HEK293 (cell line): ENCODE results near the gene GBF1.

ENCODE experiments used
- ZNF311 ChIP-seq: fragments of 450-650 bp; formaldehyde crosslinking; IDR thresholded peaks from 2 replicates; pipeline ENCODE4 v1.5.1; 2017; ENCODE audit warnings: missing biosample characterization, missing genetic modification characterization, borderline replicate concordance
- ZNF571 ChIP-seq: fragments of 450-650 bp; formaldehyde crosslinking; IDR thresholded peaks from 2 replicates; pipeline ENCODE4 v1.5.0; 2017; ENCODE audit warnings: missing biosample characterization, missing genetic modification characterization
- ZNF776 ChIP-seq: fragments of 450-650 bp; formaldehyde crosslinking; IDR thresholded peaks from 2 replicates; pipeline ENCODE4 v1.5.0; 2017; ENCODE audit warnings: missing biosample characterization, missing genetic modification characterization, borderline replicate concordance

DNA sequence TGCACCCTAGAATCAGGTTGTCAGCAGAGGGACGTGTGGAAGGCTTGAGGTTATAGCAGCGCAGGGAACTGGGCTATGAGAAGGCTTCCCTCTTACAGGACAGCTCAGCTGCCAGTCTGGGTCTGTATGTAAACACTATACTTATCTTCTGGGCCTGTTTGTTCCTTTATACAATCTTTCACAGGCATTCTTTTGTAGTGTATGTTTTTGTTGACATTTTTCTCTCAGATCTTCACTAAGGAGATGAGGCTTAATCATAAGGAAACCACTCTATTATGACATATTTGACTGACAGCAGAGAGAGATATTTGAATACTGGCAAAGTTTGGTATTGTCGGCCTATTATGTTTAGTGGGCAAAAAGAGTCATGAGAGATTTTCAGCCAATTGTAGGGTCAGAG, 929 bp downstream of the GBF1 start:
- TF ChIP-seq ZNF571 (tag by site-specific recombination): no peak
- TF ChIP-seq ZNF776 (tag by site-specific recombination): no peak
- no peak for TF ChIP-seq ZNF311
